Osteoblast (primary cell): ENCODE data around the gene CEP170. TPM values are rescaled to one million over a fixed set of nuclear protein-coding genes. Genes with fewer than 3 reads are reported as not detected.
"Not testable (repeated sequence)": the region's sequence is repeated elsewhere in the genome, so short reads cannot be mapped to it uniquely, and the experiment has no call there.

ENCODE experiments used
- DNase-seq: peaks from one replicate; pipeline ENCODE4 v3.0.0; 2011; ENCODE audit warnings: low spot score, mixed read lengths; ENCODE audit not compliant: insufficient read length; ENCODE audit errors: missing footprints
- H2AFZ ChIP-seq: 2 replicates; pipeline ENCODE4 v1.6.0; 2011; ENCODE audit warnings: mild to moderate bottlenecking, low read length
- H3K27ac ChIP-seq: 2 replicates; pipeline ENCODE4 v1.5.1; 2011; ENCODE audit warnings: mild to moderate bottlenecking, low read depth, low read length, moderate library complexity
- H3K27me3 ChIP-seq: 2 replicates; pipeline ENCODE4 v1.6.0; 2012; ENCODE audit warnings: mild to moderate bottlenecking, control low read depth, inconsistent platforms, low read length, moderate library complexity; ENCODE audit not compliant: insufficient read depth
- H3K36me3 ChIP-seq: 2 replicates; pipeline ENCODE4 v1.5.1; 2011; ENCODE audit warnings: mild to moderate bottlenecking, low read length, control low read depth, moderate library complexity; ENCODE audit not compliant: insufficient read depth
- H3K4me1 ChIP-seq: 2 replicates; pipeline ENCODE4 v1.5.1; 2011; ENCODE audit warnings: mild to moderate bottlenecking, low read length, control low read depth, moderate library complexity; ENCODE audit not compliant: insufficient read depth
- H3K4me2 ChIP-seq: 2 replicates; pipeline ENCODE4 v1.6.0; 2011; ENCODE audit warnings: mild to moderate bottlenecking, low read length; ENCODE audit not compliant: insufficient read depth
- H3K4me3 ChIP-seq: fragments of 200-600 bp; sonication (generic); 3 replicates; pipeline ENCODE4 v1.5.1; 2012; ENCODE audit warnings: mild to moderate bottlenecking, low read length, inconsistent platforms; ENCODE audit not compliant: insufficient read depth
- H3K79me2 ChIP-seq: 2 replicates; pipeline ENCODE4 v1.6.0; 2012; ENCODE audit warnings: mild to moderate bottlenecking, low read length, control low read depth, inconsistent platforms; ENCODE audit not compliant: insufficient read depth
- H3K9me3 ChIP-seq: 2 replicates; pipeline ENCODE4 v1.5.1; 2011; ENCODE audit warnings: low read depth, low read length, control low read depth
- H4K20me1 ChIP-seq: 2 replicates; pipeline ENCODE4 v1.6.0; 2012; ENCODE audit warnings: mild to moderate bottlenecking, low read length, control low read depth; ENCODE audit not compliant: insufficient read depth
- CTCF ChIP-seq: IDR thresholded peaks from 2 replicates; pipeline ENCODE4 v1.5.1; 2011; ENCODE audit warnings: mild to moderate bottlenecking, low read depth, low read length, moderate library complexity; ENCODE audit errors: extremely low read depth
- total RNA-seq: library from RNA; depleted of rRNA; stranded (reverse); fragments of >200 nt; gene quantifications from 2 replicates; pipeline ENCODE4 v1.2.3, GENCODE V29; 2012

Gene CEP170
- total RNA-seq, 1 donor, result 90.5 TPM

GRCh38 chr1:243140498-243140897 lies 114.6 kb downstream of the CEP170 start:
- H2AFZ ChIP-seq, H3K27me3 ChIP-seq, H3K4me2 ChIP-seq, H3K4me1 ChIP-seq, H3K4me3 ChIP-seq, H3K9me3 ChIP-seq, H3K27ac ChIP-seq, H4K20me1 ChIP-seq, DNase-seq, H3K79me2 ChIP-seq: not testable (repeated sequence)
- TF ChIP-seq CTCF, result peak; percentile 21
- H3K36me3 ChIP-seq, result peaks cover 14% of the 10 kb centered on the region

- H4K20me1 ChIP-seq, H3K27me3 ChIP-seq, H3K4me3 ChIP-seq, H3K79me2 ChIP-seq, DNase-seq, H3K4me1 ChIP-seq, H3K9me3 ChIP-seq, H3K27ac ChIP-seq, H2AFZ ChIP-seq, H3K4me2 ChIP-seq: not testable (repeated sequence)
- H3K36me3 ChIP-seq, result peaks cover 14% of the 10 kb centered on the region
These were observed 132.1 kb downstream of the CEP170 start for GRCh38 chr1:243122876-243123409.

GRCh38 chr1:243121939-243122338 lies 133.1 kb downstream of the CEP170 start:
- H3K36me3 ChIP-seq, result peaks cover 13% of the 10 kb centered on the region
- H3K4me3 ChIP-seq, H3K27ac ChIP-seq: not testable (repeated sequence)

GRCh38 chr1:243118601-243119322 lies 136.3 kb downstream of the CEP170 start:
- not testable (repeated sequence) for H3K36me3 ChIP-seq, DNase-seq, H3K4me3 ChIP-seq, H3K4me2 ChIP-seq, H3K79me2 ChIP-seq, H3K4me1 ChIP-seq, H2AFZ ChIP-seq, H3K27ac ChIP-seq, H4K20me1 ChIP-seq, H3K27me3 ChIP-seq, H3K9me3 ChIP-seq

More at GRCh38 chr1:243121939-243122338, 133.1 kb downstream of the CEP170 start:
- H3K27me3 ChIP-seq, H3K4me1 ChIP-seq, H2AFZ ChIP-seq, H4K20me1 ChIP-seq, H3K79me2 ChIP-seq, DNase-seq, H3K9me3 ChIP-seq, H3K4me2 ChIP-seq: not testable (repeated sequence)

- DNase-seq, result not testable (repeated sequence)
These were observed 138.9 kb downstream of the CEP170 start for GRCh38 chr1:243116187-243116586.

GRCh38 chr1:243114769-243115168 lies 140.3 kb downstream of the CEP170 start:
- H3K27me3 ChIP-seq, H3K9me3 ChIP-seq, H3K79me2 ChIP-seq, H2AFZ ChIP-seq, DNase-seq, H3K36me3 ChIP-seq, H3K4me1 ChIP-seq, H4K20me1 ChIP-seq, H3K4me3 ChIP-seq: not testable (repeated sequence)
- Histone ChIP-seq H3K27ac (peak overlapping the region; percentile 39), H3K4me2 (peak overlapping the region; percentile 57)

More at GRCh38 chr1:243116187-243116586, 138.9 kb downstream of the CEP170 start:
- H3K4me3 ChIP-seq, H3K4me2 ChIP-seq, H2AFZ ChIP-seq, H3K27ac ChIP-seq, H3K79me2 ChIP-seq, H3K4me1 ChIP-seq, H3K36me3 ChIP-seq, H4K20me1 ChIP-seq, H3K9me3 ChIP-seq, H3K27me3 ChIP-seq: not testable (repeated sequence)

- H3K9me3 ChIP-seq, H3K36me3 ChIP-seq, H3K4me3 ChIP-seq, H2AFZ ChIP-seq, H3K27me3 ChIP-seq, H3K4me1 ChIP-seq, H4K20me1 ChIP-seq, H3K79me2 ChIP-seq: not testable (repeated sequence)
- Histone ChIP-seq H3K27ac (peak overlapping the region; percentile 41), H3K4me2 (peak overlapping the region; percentile 57)
- peak; percentile 90 for DNase-seq
These were observed 140.9 kb downstream of the CEP170 start for GRCh38 chr1:243114059-243114713.

- not testable (repeated sequence) for H3K79me2 ChIP-seq, H3K27me3 ChIP-seq, H4K20me1 ChIP-seq, H2AFZ ChIP-seq, H3K9me3 ChIP-seq, H3K36me3 ChIP-seq, H3K4me3 ChIP-seq, H3K4me1 ChIP-seq, H3K27ac ChIP-seq
- DNase-seq, result peak; percentile 17
- peak overlapping the region; percentile 2 for H3K4me2 ChIP-seq
These were observed 147.9 kb downstream of the CEP170 start for GRCh38 chr1:243107171-243107570.
